GM18951 (cell line): ENCODE results near the gene TRIM15.
"Not testable (repeated sequence)": the region's sequence is repeated elsewhere in the genome, so short reads cannot be mapped to it uniquely, and the experiment has no call there.

Source experiments
- POLR2A ChIP-seq: IDR thresholded peaks from 4 replicates; pipeline ENCODE4 v1.6.1; 2011; ENCODE audit warnings: mild to moderate bottlenecking; ENCODE audit not compliant: insufficient read length, insufficient read depth; ENCODE audit errors: extremely low read depth
- in situ Hi-C: fragments of 300-500 bp; cut with MboI; formaldehyde crosslinking; loops from one replicate; pipeline ENCODE4 v1.12.0; 2022; ENCODE audit warnings: low sequenced_read_pairs, mixed read lengths, inconsistent platforms; ENCODE audit not compliant: unreplicated experiment

Gene TRIM15

GRCh38 chr6:30131947-30132497 is 31.3 kb upstream of the TRIM15 start:
- in situ Hi-C loops, result no loop called here
- no peak for TF ChIP-seq POLR2A

- in situ Hi-C loops, result no loop called here
- no peak for TF ChIP-seq POLR2A
Measured at GRCh38 chr6:30135147-30135546, 28.2 kb upstream of the TRIM15 start.

- no peak for TF ChIP-seq POLR2A
- in situ Hi-C loops, result no loop called here
Measured at GRCh38 chr6:30135757-30136156, 27.6 kb upstream of the TRIM15 start, which contains the start of gene TRIM40. TSS of gene TRIM40 (plus strand) at chr6:30136140. CDS start at chr6:30137037, 897 bp downstream.

- TF ChIP-seq POLR2A, result no peak
- in situ Hi-C loops, result no loop called here
Measured at GRCh38 chr6:30136570-30137286, 26.6 kb upstream of the TRIM15 start.

GRCh38 chr6:30140240-30140639 is 23.1 kb upstream of the TRIM15 start:
- in situ Hi-C loops, result not testable (repeated sequence)

- in situ Hi-C loops, result no loop called here
- TF ChIP-seq POLR2A, result no peak
Measured at GRCh38 chr6:30142665-30143064, 20.7 kb upstream of the TRIM15 start.

- in situ Hi-C loops, result no loop called here
Measured at GRCh38 chr6:30143780-30144179, 19.6 kb upstream of the TRIM15 start.

GRCh38 chr6:30144811-30145210 is 18.5 kb upstream of the TRIM15 start:
- in situ Hi-C loops, result no loop called here
- no peak for TF ChIP-seq POLR2A

More at GRCh38 chr6:30143780-30144179, 19.6 kb upstream of the TRIM15 start:
- no peak for TF ChIP-seq POLR2A

GRCh38 chr6:30145818-30146217 is 17.5 kb upstream of the TRIM15 start:
- no peak for TF ChIP-seq POLR2A
- in situ Hi-C loops, result no loop called here

- in situ Hi-C loops, result no loop called here
- no peak for TF ChIP-seq POLR2A
Measured at GRCh38 chr6:30147096-30147495, 16.2 kb upstream of the TRIM15 start.

GRCh38 chr6:30149234-30149633 is 14.1 kb upstream of the TRIM15 start:
- TF ChIP-seq POLR2A, result no peak

GRCh38 chr6:30149858-30150550 is 13.3 kb upstream of the TRIM15 start:
- in situ Hi-C loops, result no loop called here

More at GRCh38 chr6:30149234-30149633, 14.1 kb upstream of the TRIM15 start:
- in situ Hi-C loops, result no loop called here

GRCh38 chr6:30150671-30151395 is 12.5 kb upstream of the TRIM15 start:
- no peak for TF ChIP-seq POLR2A

More at GRCh38 chr6:30149858-30150550, 13.3 kb upstream of the TRIM15 start:
- TF ChIP-seq POLR2A, result no peak

GRCh38 chr6:30151580-30151979 is 11.8 kb upstream of the TRIM15 start:
- in situ Hi-C loops, result no loop called here
- TF ChIP-seq POLR2A, result no peak

More at GRCh38 chr6:30150671-30151395, 12.5 kb upstream of the TRIM15 start:
- in situ Hi-C loops, result no loop called here
